Ovary (tissue), 9 donors: ENCODE data around the gene NELFB. TPM values are rescaled to one million over a fixed set of nuclear protein-coding genes. Genes with fewer than 3 reads are reported as not detected.

Experiments
- DNase-seq, 5 donors: peaks; one replicate each; pipeline ENCODE4 v3.0.0-alpha.2; 2019 to 2020
- H3K27ac ChIP-seq, 2 donors: fragments of 200-600 bp; one replicate each; pipeline versions ENCODE4 v1.5.1 to v1.8.0; 2019 to 2022
- H3K27me3 ChIP-seq: fragments of 200-600 bp; one replicate; pipeline ENCODE4 v1.8.0; 2022
- H3K36me3 ChIP-seq: fragments of 200-600 bp; sonication (generic); one replicate; pipeline ENCODE4 v1.5.1; 2019
- H3K4me1 ChIP-seq: one replicate; pipeline ENCODE4 v1.8.1; 2013; ENCODE audit warnings: mild to moderate bottlenecking, moderate library complexity; ENCODE audit not compliant: insufficient read depth
- H3K4me3 ChIP-seq: fragments of 200-600 bp; sonication (generic); one replicate; pipeline ENCODE4 v1.5.1; 2017
- H3K9me3 ChIP-seq, 2 donors: fragments of 200-600 bp in 1 of 2; sonication (generic) in 1 of 2; one replicate each; pipeline versions ENCODE4 v1.5.1 to v1.8.1; 2013 to 2019; ENCODE audit warnings: mild to moderate bottlenecking in 1 of 2, moderate library complexity in 1 of 2
- EP300 ChIP-seq: sonication (generic); formaldehyde crosslinking; IDR thresholded peaks from one replicate; pipeline ENCODE4 v1.6.1; 2017; ENCODE audit warnings: antibody characterized with exemption
- POLR2A ChIP-seq: fragments of 450-650 bp; IDR thresholded peaks from one replicate; pipeline ENCODE4 v1.6.1; 2017; ENCODE audit warnings: antibody characterized with exemption, mild to moderate bottlenecking, moderate library complexity
- WGBS, 3 donors: extraction: QIAGEN DNeasy Blood & Tissue Kit in 1 of 3; methylation state at CpG; one replicate each; pipeline versions ENCODE4 v1.1.5 to v1.1.7; 2013 to 2017; 5-methylcytosine and 5-hydroxymethylcytosine counted together
- intact Hi-C, 4 donors: fragments of 100-400 bp; cut with DNase I; formaldehyde crosslinking; loops; one replicate each; pipeline versions ENCODE4 v1.11.0 to v1.15.1; 2022 to 2023
- polyA plus RNA-seq, 2 donors: library from polyadenylated mRNA; stranded (reverse); fragments of 200-250 nt in 1 of 2; fragments of 350-450 nt in 1 of 2; fragmentation: Illumina TruSeq in 1 of 2; extraction: RNeasy Lipid Tissue Mini Kit (QIAGEN cat#74804) in 1 of 2; gene quantifications; one replicate each; pipeline ENCODE4 v1.2.3, GENCODE V29; 2013 to 2014
- total RNA-seq, 7 donors: library from RNA; depleted of rRNA in 2 of 7; stranded (reverse); fragments of >200 nt in 2 of 7; fragmentation: NEBNext Ultra II Directional in 3 of 7; extraction: Animal tissue kit (Norgen Biotek cat#: 25700) in 3 of 7; gene quantifications; one replicate each; pipeline versions ENCODE4 v1.1.0 to v1.2.4, GENCODE V29; 2016 to 2023
- TF ChIP-seq, protein P1 (sequence below), 3 donors: fragments of 450-650 bp in 2 of 3; fragments of 200-600 bp in 1 of 3; IDR thresholded peaks; one replicate each; pipeline versions ENCODE4 v1.5.1 to v1.8.0; 2016 to 2022; ENCODE audit warnings: antibody characterized with exemption in 3 of 3, mild to moderate bottlenecking in 1 of 3
- donor health status: DM: no; HTN: no; CAD: no; lungs with moderate emphysema.
- donor health status: DM: no; HTN: no; CAD: no.
- donor health status: Bipolar disorder and iron deficiency.
- donor health status: DM: yes; HTN: yes; CAD: no.
- donor health status: DM: no; HTN: no; CAD: no.
- donor health status: DM: yes; HTN: yes; CAD: no.

Gene NELFB
- total and polyA plus RNA-seq, 9 donors: 10.9 to 56.6 (median 44.5) TPM

- intact Hi-C loops: no loop called here
- no peaks in the 10 kb centered on the region for H3K36me3 ChIP-seq
- WGBS, 3 donors: 86 to 90% (median 88%) methylated on average over 34 of the region's 34 CpGs
- H3K27ac ChIP-seq: no peak overlapping the region
- H3K4me1 ChIP-seq: peaks cover 6% of the 10 kb centered on the region
- no peaks in the 10 kb centered on the region for H3K9me3 ChIP-seq
- TF ChIP-seq POLR2A (no peak), EP300 (no peak)
- TF ChIP-seq, protein P1, sequence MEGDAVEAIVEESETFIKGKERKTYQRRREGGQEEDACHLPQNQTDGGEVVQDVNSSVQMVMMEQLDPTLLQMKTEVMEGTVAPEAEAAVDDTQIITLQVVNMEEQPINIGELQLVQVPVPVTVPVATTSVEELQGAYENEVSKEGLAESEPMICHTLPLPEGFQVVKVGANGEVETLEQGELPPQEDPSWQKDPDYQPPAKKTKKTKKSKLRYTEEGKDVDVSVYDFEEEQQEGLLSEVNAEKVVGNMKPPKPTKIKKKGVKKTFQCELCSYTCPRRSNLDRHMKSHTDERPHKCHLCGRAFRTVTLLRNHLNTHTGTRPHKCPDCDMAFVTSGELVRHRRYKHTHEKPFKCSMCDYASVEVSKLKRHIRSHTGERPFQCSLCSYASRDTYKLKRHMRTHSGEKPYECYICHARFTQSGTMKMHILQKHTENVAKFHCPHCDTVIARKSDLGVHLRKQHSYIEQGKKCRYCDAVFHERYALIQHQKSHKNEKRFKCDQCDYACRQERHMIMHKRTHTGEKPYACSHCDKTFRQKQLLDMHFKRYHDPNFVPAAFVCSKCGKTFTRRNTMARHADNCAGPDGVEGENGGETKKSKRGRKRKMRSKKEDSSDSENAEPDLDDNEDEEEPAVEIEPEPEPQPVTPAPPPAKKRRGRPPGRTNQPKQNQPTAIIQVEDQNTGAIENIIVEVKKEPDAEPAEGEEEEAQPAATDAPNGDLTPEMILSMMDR (IDR thresholded peaks at IDR 0.05): no peak
- no peak for DNase-seq
- H3K4me3 ChIP-seq: no peak overlapping the region
- no peaks in the 10 kb centered on the region for H3K27me3 ChIP-seq
Observed at GRCh38 chr9:137266585-137267453, 11.7 kb downstream of the NELFB start.

DNA sequence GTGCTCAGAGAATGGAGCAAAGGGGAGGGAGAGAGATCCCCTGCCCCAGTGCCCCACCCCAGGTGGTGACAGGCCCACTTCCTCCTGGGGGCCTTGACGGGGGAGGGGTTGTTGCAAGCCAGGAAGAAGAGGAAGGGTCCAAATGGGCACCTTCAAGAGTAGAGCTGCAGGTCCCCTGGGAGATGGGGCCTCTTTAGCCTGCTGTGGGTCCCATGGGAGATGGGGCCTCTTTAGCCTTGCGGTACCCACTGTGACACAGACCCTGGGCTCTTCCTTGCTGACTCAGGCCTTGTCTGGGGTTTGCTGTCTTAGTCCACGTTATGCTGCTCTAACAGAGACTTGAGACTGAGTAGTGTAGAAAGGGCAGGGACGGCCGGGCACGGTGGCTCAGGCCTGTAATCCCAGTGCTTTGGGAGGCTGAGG is 12.8 kb downstream of the NELFB start:
- H3K27me3 ChIP-seq: no peaks in the 10 kb centered on the region
- no peak overlapping the region for H3K4me3 ChIP-seq
- TF ChIP-seq, protein P1 (IDR thresholded peaks at IDR 0.05): no peak
- TF ChIP-seq POLR2A (no peak), EP300 (no peak)
- no peak overlapping the region for H3K27ac ChIP-seq
- no peaks in the 10 kb centered on the region for H3K36me3 ChIP-seq
- peaks cover 6% of the 10 kb centered on the region for H3K4me1 ChIP-seq
- H3K9me3 ChIP-seq: no peaks in the 10 kb centered on the region
- intact Hi-C loops: no loop called here
- WGBS, 3 donors: 78 to 90% (median 88%) methylated on average over 6 of the region's 6 CpGs
- DNase-seq: no peak

GRCh38 chr9:137268538-137269201 is 13.5 kb downstream of the NELFB start:
- H3K27me3 ChIP-seq: no peaks in the 10 kb centered on the region
- no peak overlapping the region for H3K4me3 ChIP-seq
- peaks cover 6% of the 10 kb centered on the region for H3K4me1 ChIP-seq
- no peak overlapping the region for H3K27ac ChIP-seq
- intact Hi-C loops: no loop called here
- DNase-seq: no peak
- no peaks in the 10 kb centered on the region for H3K36me3 ChIP-seq
- no peaks in the 10 kb centered on the region for H3K9me3 ChIP-seq
- no peak for TF ChIP-seq EP300
- no peak for TF ChIP-seq POLR2A
- TF ChIP-seq, protein P1 (IDR thresholded peaks at IDR 0.05): no peak
- 73 to 78% (median 75%) methylated on average over 19 of the region's 19 CpGs for WGBS, 3 donors

DNA sequence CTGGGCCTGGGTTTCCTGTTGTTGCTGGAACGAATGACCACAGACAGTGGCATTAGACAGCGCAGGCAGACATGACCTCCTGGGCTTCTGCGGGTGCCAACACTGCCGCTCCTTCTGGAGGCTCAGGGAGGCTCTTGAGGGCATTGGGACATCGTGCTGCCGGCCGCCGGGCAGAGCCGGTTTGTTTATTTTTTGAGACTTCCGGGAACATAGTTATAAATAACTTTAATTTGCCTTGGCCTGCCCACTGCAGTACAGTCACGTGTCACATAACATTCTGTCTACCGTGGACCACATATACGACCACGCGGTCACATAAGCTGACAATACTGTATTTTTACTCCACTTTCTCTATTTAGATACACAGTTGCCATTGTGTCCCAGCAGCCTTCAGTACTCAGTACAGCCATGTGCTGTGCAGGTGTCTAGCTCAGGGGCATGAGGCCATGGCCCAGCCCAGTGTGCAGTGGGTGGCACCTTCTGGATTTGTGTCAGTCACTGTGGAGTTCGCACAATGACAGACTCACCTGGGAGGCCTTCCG is 14.2 kb downstream of the NELFB start:
- TF ChIP-seq EP300 (no peak), POLR2A (no peak)
- TF ChIP-seq, protein P1 (IDR thresholded peaks at IDR 0.05): no peak
- intact Hi-C loops: no loop called here
- 26 to 36% (median 28%) methylated on average over 17 of the region's 17 CpGs for WGBS, 3 donors
- no peak overlapping the region for H3K27ac ChIP-seq
- H3K4me1 ChIP-seq: peaks cover 6% of the 10 kb centered on the region
- no peak overlapping the region for H3K4me3 ChIP-seq
- no peaks in the 10 kb centered on the region for H3K27me3 ChIP-seq
- peak in 2 of 5 donors; percentile 19 to 56 for DNase-seq
- H3K36me3 ChIP-seq: no peaks in the 10 kb centered on the region
- H3K9me3 ChIP-seq: no peaks in the 10 kb centered on the region
